ENCODE results near the gene LCP2.
A peak's percentile ranks its signal among the peaks of the same experiment; 100 is the strongest.

The LCP2 gene

GRCh38 chr5:170216257-170216864 lies 81.2 kb downstream of the LCP2 start:
- Histone ChIP-seq H3K9me3 (no peaks in the 10 kb centered on the region), H3K36me3 (no peaks in the 10 kb centered on the region), H3K4me3 (no peak overlapping the region), H3K27me3 (peaks cover 0 to 8% of the 10 kb centered on the region in 2 donors), H3K27ac (no peak overlapping the region), H3K4me1 (no peaks in the 10 kb centered on the region)
- intact Hi-C loops (cut with DNase I; ENCODE audit: low total_unique reads): no loop called here
- peak; percentile 17 to 34 for TF ChIP-seq CTCF (IDR thresholded peaks at IDR 0.05)
- no peak for DNase-seq

DNA sequence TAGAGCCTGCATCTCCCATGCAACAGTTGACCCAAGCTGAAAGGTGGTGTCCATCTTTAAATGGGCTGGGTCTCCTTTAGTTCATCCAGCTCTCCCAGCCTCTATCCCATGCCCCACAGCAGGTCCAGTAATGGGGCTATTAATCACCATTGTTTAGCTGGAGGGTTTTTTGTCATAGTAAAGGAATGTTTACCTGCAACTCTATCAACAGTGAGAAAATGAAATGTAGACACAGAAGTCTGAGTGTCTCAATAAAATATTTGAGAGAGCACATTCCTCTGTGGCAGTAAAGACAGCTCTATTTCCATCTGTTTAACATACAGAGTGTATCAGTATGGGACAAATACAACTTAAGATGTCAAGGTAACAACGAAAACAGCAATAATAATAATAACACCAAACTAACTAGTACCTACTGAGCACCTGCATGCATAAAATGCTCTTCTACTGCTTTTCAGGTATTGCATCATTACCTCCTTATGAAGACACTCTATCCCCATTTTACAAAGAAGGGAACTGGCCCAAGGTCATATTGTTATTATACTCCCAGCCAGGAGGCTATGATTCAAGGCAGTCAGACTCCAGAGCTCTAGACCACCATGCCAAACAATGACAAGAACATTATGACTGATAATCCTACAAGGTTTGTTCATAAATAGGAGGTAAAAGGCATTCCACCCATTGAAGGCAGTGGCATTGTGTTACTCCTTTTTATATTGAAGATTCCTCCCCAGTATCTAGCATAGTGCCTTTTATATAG lies 85.8 kb downstream of the LCP2 start:
- Histone ChIP-seq H3K27me3 (peaks cover 0 to 3% of the 10 kb centered on the region in 2 donors), H3K9me3 (no peaks in the 10 kb centered on the region), H3K4me3 (no peak overlapping the region), H3K36me3 (no peaks in the 10 kb centered on the region), H3K4me1 (no peaks in the 10 kb centered on the region), H3K27ac (no peak overlapping the region)
- no peak for TF ChIP-seq CTCF (IDR thresholded peaks at IDR 0.05)
- no peak for DNase-seq
- intact Hi-C loops (cut with DNase I; ENCODE audit: low total_unique reads): no loop called here

- Histone ChIP-seq H3K36me3 (no peaks in the 10 kb centered on the region), H3K4me1 (no peaks in the 10 kb centered on the region), H3K9me3 (no peaks in the 10 kb centered on the region), H3K27ac (no peak overlapping the region), H3K4me3 (no peak overlapping the region), H3K27me3 (no peaks in the 10 kb centered on the region)
- TF ChIP-seq CTCF (IDR thresholded peaks at IDR 0.05): no peak
- DNase-seq: no peak
- intact Hi-C loops (cut with DNase I; ENCODE audit: low total_unique reads): no loop called here
Measured at GRCh38 chr5:170206958-170207357, 90.6 kb downstream of the LCP2 start.

DNA sequence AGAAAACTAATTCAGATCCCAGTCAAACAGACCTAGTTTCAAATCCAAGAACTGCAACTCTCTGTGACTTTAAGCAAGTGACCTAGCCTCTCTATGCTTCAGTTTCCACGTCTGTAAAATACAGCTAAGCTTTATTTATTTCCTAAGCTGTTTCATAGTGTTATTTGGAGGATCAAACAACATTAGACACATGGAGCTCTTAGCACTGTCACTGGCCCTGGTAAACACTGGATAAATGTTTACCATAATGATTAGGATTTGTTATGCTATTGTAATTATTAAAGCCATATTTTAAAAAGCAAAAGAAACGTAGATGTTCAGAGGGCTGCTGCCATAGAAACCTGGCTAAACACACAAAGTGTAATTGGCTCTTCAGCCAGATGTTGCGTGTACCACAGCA lies 91.4 kb downstream of the LCP2 start:
- Histone ChIP-seq H3K36me3 (no peaks in the 10 kb centered on the region), H3K27ac (no peak overlapping the region), H3K9me3 (no peaks in the 10 kb centered on the region), H3K4me1 (no peaks in the 10 kb centered on the region), H3K4me3 (no peak overlapping the region), H3K27me3 (no peaks in the 10 kb centered on the region)
- DNase-seq: no peak
- no peak for TF ChIP-seq CTCF (IDR thresholded peaks at IDR 0.05)
- intact Hi-C loops (cut with DNase I; ENCODE audit: low total_unique reads): no loop called here

GRCh38 chr5:170204202-170204601 lies 93.4 kb downstream of the LCP2 start:
- H3K27ac ChIP-seq: no peak overlapping the region
- no peak for DNase-seq
- no peak overlapping the region for H3K4me3 ChIP-seq
- H3K4me1 ChIP-seq: no peaks in the 10 kb centered on the region
- no peaks in the 10 kb centered on the region for H3K9me3 ChIP-seq
- H3K27me3 ChIP-seq: no peaks in the 10 kb centered on the region
- no peak for TF ChIP-seq CTCF (IDR thresholded peaks at IDR 0.05)
- H3K36me3 ChIP-seq: no peaks in the 10 kb centered on the region
- intact Hi-C loops (cut with DNase I; ENCODE audit: low total_unique reads): no loop called here
